Pons (tissue), 1 donor: ENCODE measurements around the gene BGN.
A peak's percentile ranks its signal among the peaks of the same experiment; 100 is the strongest.

Source experiments
- DNase-seq: peaks from one replicate; pipeline ENCODE4 v3.0.0-alpha.2; 2016; ENCODE audit warnings: low spot score

BGN gene

GRCh38 chrX:153526801-153527200 is 32.0 kb downstream of the BGN start:
- no peak for DNase-seq

GRCh38 chrX:153527208-153527607 is 32.4 kb downstream of the BGN start:
- DNase-seq = no peak

- DNase-seq = no peak
Observed at GRCh38 chrX:153530411-153531129, 35.8 kb downstream of the BGN start.

DNA sequence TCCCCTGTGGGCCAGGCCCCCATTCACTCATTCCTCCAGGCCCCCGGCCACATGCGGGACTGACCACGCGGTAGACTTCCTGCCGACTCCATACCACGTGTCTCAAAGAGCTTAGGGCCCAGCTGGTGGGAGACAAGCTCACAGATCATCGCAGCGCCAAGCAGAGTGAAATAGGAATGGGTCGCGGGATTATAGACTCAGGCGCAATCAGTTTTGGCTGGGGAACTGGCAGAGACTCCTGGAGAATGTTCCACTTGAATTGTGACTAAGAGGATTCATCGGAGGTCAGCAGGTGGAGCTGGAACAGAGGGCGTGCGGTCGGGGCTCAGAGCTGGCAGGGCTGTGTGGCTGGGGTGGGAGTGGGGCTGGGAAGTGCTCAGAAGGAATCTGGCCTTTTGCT is 38.3 kb downstream of the BGN start:
- no peak for DNase-seq

GRCh38 chrX:153537080-153537479 is 42.3 kb downstream of the BGN start:
- DNase-seq = no peak

DNA sequence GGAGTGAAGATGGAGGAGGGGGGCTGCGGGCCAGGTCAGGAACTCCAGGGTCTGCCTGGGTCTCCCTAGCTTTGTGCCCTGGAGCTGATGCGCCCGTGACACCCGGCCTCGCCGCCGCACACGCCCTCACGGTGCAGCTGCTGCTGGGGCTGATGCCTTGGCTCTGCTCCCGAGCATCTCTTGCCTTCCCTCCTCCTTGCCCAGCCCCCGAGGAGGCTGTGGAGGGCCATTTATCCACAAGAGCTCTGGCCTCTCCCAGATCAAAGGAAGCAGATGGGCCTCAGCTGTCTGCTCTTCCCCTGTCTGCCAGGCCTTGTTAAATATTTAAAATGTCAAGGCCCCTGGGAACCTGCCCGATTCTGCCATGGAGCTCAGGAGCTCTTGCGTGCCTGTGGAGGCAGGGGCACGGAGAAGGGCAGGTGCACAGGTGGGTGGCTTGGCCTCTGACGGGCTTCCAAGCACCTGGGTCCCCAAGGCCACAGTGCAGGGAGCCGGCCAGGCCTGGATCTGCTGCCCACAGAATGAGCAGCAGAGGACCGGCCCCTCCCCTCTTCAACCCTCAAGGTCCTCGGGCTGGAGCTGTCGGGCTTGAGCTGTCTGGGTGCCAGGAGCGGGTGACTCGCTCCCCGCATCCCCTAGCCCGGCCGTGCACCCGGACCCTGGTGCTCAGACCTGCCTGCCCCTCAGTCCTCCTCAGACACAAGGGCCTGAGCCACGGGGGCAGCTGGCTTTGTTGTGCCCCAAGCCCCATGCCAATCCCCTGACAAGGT is 42.9 kb downstream of the BGN start:
- no peak for DNase-seq

DNA sequence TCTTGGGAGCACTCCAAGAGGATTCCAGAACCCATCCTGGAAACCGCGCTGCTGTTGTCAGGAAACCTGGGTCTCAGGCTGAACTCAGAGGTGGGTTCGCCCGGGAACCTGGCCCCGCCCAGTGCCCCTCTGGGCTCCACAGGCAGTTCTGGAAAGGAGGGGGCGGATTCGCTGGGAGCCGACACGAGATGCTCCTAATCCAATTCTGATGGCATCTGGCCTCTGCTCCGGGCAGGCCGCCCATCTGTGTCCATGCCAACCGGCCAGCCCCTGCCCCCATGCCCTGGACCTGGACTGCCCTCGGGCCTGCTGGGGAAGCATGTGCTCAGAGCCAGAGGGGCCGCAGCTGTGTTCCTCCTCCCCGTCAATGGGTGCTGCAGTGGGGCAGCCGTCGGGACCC is 43.6 kb downstream of the BGN start:
- DNase-seq = no peak

- DNase-seq = peak; percentile 50
Observed at GRCh38 chrX:153539171-153539978, 44.6 kb downstream of the BGN start.

GRCh38 chrX:153539979-153540358 is 45.2 kb downstream of the BGN start:
- no peak for DNase-seq

DNA sequence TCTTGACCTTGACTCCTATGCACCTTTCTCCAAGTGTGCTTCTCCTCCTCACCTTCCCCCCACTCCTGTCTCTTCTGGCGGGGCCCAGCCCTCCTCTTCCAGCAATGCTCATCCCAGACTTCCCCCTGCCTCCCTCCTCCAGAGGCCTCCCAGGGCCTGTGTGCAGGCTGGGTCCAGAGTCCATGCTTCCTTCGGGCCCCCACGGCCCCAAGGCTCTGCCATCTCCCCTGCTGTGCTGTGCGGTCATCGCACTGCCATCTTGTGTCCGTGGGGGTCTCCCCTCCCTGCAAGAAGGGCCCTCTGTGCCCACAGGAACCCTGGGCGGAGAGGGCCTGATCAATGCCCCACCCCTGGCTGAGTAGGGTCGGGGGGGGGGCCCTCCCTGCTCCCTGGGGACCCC is 49.9 kb downstream of the BGN start:
- DNase-seq = no peak

DNA sequence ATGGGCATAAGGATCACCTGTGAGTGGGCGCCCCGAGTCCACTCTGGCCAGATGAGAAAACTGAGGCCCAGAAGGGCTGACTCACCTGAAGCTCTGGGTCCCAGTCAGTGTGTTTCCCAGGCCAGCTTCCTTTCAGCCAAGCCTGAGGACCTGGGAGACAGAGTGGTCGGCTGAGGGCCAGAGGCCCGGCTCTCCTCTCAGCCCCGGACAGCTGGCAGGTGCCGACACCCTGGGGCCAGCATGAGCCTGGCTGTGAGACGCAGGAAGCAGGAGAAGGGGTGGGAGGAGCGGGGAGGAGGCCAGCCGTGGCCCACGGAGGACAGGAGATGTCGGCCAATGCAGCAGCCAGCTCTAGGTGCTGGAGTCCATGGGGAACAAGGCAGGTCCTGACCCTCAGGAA is 51.6 kb downstream of the BGN start:
- DNase-seq = no peak

DNA sequence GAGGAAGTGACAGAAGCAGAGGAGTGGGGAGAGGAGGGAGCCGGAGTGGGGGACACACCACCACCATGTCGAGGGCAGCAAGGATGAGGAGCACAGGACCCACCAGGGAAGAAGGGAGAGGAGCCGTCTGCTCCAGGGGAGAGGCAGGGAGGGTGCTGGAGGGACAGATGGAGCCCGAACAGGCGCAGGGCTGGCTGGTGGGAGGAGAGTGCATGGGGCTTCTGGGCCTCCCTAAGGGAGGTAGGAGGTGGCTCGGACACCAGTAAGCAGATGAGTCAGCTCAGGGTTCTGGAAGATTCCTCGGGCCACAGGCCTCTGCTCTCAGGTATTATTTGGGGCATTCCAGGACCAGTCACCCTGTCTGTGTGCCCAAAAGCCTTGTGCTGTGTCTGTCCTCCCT is 52.4 kb downstream of the BGN start:
- no peak for DNase-seq

DNA sequence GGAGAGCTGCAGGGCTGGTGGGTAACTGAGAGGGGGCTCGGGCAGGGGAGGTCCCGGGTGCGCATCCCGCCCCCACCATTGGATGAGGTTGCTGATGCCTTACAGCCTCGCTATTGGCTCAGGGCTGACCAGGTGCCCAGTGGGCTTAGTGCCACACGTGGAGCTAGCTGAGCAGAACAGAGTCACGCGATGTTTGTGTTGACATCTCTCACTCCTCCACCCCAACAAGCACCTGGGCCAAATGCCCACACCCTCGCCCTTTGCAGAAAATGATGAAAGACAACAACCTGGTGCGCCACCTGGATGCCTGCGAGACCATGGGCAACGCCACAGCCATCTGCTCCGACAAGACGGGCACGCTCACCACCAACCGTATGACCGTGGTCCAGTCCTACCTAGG is 54.5 kb downstream of the BGN start:
- no peak for DNase-seq

DNA sequence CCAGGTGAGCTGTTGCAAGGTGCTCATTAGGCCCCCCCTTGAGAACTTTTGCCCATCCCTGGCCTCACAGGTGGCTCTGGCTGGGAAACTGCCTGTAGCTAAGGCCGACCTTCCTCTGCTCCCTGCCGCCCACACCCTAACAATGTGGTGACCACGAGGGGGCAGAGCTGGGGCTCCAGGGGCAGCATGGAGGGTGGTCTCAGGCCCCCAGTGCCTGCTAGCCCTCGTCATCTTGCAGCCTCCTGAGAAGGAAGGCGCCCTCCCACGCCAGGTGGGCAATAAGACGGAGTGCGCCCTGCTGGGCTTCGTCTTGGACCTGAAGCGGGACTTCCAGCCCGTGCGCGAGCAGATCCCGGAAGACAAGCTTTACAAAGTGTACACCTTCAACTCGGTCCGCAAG is 55.0 kb downstream of the BGN start:
- DNase-seq = no peak

GRCh38 chrX:153551135-153551534 is 56.4 kb downstream of the BGN start:
- no peak for DNase-seq

DNA sequence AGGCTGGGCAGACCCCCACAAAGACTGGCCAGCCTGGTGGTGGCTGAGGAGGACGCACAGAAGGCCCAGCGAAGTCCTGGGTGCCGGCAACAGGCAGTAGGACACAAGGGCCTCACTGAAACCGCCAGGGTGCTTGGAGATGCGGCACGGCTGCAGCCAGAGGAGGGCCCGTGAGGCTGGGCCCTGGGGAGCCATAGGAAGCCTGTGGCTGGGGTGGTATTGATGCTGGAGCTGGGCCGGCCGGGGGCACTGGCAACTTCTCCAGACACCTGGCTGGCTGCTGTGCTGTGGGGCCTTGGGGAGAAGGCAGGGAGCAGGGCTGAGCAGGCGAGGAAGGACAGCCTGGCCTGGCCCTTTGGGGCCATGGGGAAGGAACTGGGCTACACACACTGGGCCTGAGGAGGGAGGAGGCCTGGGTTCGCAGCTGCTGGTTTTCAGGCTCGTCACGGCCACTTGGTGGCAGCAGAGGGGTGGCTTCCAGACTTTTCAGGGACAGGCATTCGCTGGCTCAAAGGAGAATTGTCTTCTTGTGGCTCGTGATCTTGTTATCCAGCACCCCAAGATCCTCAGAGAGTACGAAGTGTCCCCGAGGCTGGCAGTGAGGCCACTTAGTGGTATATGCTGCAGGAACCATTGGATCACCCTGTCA is 59.9 kb downstream of the BGN start:
- peak; percentile 83 for DNase-seq

- DNase-seq = no peak
Observed at GRCh38 chrX:153556767-153557166, 62.0 kb downstream of the BGN start.

DNA sequence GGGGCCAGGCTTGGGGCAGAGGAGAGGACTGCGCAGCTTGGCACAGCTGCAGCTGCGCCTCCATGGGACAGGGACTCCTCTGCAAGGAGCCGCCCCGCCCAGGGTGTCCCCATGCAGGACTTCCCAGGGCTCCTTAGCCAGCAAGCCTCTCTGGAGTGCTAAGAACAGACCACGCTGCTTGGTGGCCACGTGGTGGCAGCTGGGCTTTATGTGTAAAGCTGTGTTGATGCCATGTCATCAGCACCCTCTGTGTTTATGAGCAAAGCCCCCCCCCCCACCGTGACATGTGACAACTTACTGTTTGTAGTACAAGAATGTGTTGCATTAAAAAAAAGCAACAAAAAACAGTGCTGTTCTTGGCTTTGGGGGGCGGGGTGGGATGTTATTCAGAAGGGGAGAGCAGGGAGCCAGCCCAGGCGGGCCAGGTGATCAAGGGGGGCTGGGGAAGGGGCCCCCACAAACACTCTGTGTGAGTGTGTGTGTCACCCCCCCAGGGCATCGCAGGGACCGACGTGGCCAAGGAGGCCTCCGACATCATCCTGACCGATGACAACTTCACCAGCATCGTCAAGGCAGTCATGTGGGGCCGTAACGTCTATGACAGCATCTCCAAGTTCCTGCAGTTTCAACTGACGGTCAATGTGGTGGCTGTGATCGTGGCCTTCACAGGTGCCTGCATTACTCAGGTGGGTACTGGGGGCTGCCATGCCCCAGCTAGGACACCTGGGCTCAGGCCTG is 63.0 kb downstream of the BGN start:
- DNase-seq = no peak
